GM18870 (cell line): Measurements from ENCODE around the gene SARM1.

ENCODE experiments used
- ATAC-seq: cut with Tn5 transposase; IDR thresholded peaks from one replicate; pipeline ENCODE4 v1.9.1; 2021; ENCODE audit warnings: moderate library complexity; ENCODE audit not compliant: unreplicated experiment

The SARM1 gene

GRCh38 chr17:28392491-28392890 is 21.0 kb downstream of the SARM1 start:
- ATAC-seq = no peak

DNA sequence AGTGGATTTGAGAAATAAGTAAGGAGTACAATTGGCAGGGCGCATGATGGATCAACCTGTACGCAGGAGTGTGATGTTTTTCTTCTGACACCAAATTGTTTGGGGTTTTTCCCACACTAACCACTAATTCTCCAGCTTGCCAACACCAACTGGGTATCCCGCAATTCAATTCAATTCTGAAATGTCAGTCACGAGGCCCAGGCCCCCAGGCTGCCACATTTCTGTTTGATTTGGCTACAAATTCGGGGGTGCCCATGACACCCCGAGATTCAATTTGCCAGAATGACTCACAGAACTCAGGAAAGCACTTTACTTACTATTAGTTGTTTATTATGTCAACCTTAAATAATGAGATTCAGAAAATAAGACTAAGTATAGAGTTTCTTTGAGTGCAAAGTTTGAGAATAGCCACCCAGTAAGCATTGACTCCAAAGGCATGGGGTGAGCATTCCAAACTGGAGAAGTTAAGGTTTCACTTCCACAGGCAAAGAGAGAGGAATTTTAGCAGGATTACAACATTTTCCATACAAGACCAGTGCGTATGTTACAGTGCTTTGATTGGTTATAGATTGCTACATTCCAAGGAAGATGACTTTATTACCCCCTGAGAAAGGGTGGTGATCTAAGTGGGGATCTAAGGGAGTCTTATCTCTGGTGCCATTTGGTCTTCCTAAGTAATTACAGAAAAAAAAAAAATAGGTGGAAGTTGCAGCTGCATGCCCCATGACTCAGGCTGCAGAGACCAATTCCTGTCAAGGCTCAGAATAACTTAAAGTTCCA is 23.0 kb downstream of the SARM1 start:
- no peak for ATAC-seq

DNA sequence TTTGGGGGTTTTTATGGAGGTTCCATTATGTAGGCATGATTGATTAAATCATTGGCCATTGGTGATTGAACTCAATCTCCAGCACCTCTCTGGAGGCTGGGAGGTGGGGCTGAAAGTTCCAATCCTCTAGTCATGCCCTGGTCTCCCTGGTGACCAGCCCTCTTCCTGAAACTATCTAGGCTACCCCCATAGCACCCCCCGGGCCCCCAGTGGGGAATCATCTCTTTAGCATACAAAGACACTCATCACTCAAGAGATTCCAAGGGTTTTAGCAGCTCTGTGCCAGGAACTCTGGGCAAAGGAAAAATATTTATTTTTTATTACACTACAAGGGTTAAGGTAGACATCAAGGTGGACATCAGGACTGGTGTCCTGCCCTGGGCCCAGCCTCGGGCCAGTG is 23.9 kb downstream of the SARM1 start:
- no peak for ATAC-seq

GRCh38 chr17:28395968-28396367 is 24.5 kb downstream of the SARM1 start:
- ATAC-seq = no peak

GRCh38 chr17:28396635-28397239 is 25.2 kb downstream of the SARM1 start:
- ATAC-seq = no peak

DNA sequence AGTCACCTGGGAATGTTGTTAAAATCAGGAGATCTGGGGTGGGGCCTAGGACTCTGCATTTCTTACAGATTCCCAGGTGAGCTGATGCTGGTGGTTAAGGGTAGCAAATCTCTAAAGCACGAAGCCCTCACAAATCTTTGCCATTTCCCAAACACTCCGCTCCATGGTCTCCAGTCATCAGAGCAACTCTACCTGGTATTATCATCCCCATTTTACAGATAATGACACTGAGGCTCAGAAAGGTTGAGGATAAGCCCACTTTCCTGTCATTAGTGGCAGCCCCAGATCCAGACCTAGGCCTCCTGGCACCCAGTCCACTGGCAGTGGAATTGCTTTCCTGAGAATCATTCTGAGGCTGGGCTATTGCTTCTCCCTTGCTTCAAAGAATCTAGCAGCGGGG is 25.8 kb downstream of the SARM1 start:
- no peak for ATAC-seq

DNA sequence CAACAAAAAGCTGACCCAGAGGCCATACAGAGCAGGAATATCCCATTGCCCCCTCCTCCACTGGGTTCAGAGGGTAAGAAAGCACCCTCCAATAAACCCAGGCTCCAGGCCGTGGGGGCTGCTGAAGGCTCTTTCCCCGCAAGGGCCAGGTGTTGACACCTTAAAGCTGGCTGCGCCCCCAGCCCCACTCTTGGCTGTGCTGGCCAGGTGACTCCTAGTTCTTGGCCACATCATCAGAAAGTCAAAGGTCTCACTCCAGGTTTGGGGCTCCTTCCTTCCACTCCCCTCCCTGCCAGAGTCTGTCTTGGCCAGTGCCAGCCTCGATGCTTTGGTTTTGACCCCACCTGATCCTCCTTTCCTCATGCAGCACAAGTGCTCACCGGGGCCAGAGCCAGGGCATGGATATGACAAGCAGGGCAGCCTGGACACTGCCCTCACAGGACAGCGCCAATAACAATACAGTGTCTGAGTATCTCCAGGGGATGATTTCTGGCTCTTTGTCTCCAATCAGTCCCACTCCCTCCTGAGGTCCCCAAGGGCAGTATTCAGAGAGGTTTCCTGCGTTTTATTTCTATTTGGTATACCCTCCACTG is 26.3 kb downstream of the SARM1 start:
- ATAC-seq = no peak

DNA sequence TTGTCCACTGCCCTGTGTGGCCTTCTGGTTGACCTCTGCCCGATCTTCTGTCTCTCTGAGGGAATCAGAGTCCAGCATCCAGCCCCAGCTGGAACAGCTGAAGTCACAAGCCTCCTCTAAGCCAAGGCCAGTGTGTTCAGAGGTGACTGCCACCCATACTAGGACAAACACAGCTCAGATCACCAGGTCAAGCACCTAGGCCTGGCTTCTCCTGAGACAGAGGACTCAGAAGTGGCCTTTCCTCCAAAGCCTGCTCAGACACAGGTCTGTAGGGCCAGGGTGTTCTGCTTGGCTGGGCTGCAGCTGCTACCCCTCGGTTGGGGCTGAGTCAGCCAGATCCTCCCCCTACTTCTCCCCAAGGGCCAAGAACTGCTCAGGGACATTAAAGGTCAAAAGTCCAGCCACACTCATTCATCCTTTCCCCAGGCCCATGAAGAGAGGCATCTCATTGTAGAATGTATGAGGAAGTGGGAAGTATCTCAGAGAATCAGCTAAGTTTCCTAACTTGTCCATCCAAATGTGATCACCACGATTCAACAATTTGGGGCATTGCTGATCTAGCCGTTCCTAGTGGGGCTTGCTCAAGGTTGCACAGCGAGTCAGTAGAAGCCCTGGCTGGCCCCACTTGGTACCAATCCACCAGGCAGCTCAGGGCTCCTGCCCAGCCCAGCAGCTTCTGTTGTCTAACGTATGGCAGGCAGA is 26.9 kb downstream of the SARM1 start:
- no peak for ATAC-seq

GRCh38 chr17:28399808-28400207 is 28.3 kb downstream of the SARM1 start:
- no peak for ATAC-seq

GRCh38 chr17:28402224-28402630 is 30.7 kb downstream of the SARM1 start:
- ATAC-seq = no peak

DNA sequence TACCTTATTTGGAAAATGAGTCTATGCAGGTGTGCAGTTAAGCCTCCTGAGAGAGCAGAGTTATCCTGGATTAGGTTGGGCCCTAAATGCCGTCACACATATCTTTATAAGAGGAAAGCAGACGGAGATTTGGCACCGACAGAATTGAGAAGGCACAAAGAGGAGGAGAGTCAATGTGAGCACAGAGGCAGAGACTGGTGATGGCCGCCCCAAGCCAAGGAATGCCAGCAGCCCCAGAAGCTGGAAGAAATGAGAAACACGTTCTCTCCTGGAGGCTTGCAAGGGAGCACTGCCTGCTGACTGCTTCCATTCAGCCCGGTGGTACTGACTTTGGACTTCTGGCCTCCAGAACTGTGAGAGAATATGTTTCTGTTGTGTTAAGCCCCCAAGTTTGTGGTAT is 31.4 kb downstream of the SARM1 start:
- ATAC-seq = no peak

GRCh38 chr17:28404007-28404406 is 32.5 kb downstream of the SARM1 start:
- no peak for ATAC-seq

DNA sequence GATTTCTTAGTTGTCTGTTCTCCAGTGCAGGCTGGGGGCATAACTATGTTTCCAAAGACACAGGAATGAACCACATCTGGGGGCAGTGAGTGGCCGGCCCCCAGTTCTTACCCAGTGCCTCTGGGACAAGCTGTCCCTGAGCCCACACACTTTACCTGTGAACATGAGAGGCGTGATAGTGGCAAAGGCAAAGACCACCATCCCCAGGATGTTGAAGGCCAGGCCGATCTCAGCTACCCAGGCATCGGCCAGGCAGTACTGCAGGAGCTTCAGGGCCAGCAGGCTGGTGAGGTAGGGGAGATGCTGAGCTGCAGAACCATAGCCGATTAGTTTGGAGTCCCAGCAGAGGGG is 32.9 kb downstream of the SARM1 start:
- no peak for ATAC-seq

GRCh38 chr17:28404812-28405570 is 33.5 kb downstream of the SARM1 start:
- no peak for ATAC-seq

DNA sequence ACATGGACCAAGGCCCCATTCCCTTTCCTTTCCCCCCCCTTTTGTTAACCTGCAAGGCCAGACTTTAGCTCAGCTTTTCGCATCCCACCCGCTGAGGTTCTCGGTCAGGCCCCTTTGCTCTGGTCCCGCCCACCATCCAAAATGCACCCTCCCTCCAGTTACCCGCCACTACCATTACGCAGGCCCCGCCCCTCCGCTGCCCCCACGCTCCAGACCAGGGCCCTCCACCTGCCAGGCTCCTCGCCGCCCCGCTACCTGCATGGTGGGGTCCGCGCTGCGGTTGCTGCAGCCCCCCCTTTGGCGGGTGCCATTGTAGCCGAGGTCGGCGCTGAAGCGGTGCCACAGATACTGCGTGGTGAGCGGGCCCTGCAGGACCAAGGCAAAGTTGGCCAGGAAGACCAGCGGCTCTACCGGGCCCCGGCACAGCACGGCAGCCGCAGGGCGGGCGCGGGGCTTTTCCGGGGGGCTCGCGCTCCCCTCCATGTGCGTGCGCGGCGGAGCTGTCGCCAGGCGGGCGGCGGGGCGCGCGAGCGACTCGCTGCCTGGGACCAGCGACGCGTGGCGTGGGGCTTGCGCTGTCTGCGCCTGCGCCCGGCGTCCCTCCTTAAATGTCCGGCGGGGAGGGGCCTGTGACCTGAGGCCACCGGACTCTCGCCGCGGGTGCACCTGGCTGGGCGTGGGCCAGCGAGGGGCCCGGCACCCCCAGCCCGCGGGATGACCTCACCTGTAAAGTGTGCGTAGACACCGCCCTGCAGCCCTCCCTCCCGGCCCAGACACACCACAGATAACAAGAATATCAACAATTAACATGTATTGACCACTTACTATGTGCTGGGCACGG is 34.4 kb downstream of the SARM1 start, which contains the start of gene SLC46A1:
Gene SLC46A1 (minus strand): TSS at position 581 of the 841 bp plus-strand sequence. CDS start 98 bp downstream, at position 483.
- no peak for ATAC-seq

GRCh38 chr17:28406473-28406814 is 35.0 kb downstream of the SARM1 start:
- ATAC-seq = no peak

- no peak for ATAC-seq
Measured at GRCh38 chr17:28407130-28407973, 35.9 kb downstream of the SARM1 start.

DNA sequence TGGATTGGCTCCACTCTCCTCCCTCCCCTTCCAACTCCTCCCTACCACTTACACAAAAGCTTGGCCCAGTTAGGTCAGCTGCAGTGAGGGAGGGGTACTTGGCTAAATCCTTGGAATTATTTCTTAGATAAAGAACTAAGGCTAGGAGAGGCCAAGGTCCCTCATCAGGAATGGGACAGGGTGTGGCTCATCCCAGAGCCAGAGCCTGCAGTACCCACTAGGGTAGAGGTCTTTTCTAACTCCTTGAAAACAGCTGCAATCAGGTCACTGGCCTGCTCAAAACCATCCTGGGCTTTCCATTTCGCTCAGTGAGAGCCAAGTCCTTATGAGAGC is 36.4 kb downstream of the SARM1 start:
- ATAC-seq = no peak

DNA sequence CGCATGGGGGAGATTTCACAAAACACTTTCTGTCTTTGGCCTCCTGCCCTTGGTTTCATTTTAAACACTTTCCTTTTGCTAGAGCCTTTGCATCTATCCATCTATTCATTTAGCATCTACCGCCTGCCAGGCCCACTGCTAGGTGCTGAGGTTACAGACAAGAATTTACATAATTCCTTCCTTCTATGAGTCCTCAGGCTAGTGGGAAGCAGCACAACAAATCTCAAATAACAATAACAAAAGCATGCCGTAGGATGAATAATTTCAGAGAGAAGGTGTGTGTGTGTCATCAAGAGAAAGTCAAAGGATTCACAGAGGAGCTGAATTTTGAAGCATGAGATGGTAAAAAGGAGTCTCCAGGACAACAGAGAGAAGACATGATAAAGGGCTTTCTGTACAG is 40.6 kb downstream of the SARM1 start:
- ATAC-seq = no peak
